ENCODE data around the gene RASA2.

The RASA2 gene

GRCh38 chr3:141537856-141538255 lies 51.0 kb downstream of the RASA2 start:
- DNase-seq (ENCODE audit: low read depth), result no peak

- no peak for DNase-seq (ENCODE audit: low read depth)
Observed at GRCh38 chr3:141538568-141539240, 51.9 kb downstream of the RASA2 start.

GRCh38 chr3:141539431-141540187 lies 52.8 kb downstream of the RASA2 start:
- no peak for DNase-seq (ENCODE audit: low read depth)

- DNase-seq (ENCODE audit: low read depth), result no peak
Observed at GRCh38 chr3:141540531-141540930, 53.7 kb downstream of the RASA2 start.

- no peak for DNase-seq (ENCODE audit: low read depth)
Observed at GRCh38 chr3:141542202-141542969, 55.6 kb downstream of the RASA2 start.

GRCh38 chr3:141542989-141543388 lies 56.2 kb downstream of the RASA2 start:
- DNase-seq (ENCODE audit: low read depth), result no peak

GRCh38 chr3:141544697-141545096 lies 57.9 kb downstream of the RASA2 start:
- no peak for DNase-seq (ENCODE audit: low read depth)

- DNase-seq (ENCODE audit: low read depth), result no peak
Observed at GRCh38 chr3:141546081-141546480, 59.3 kb downstream of the RASA2 start.

GRCh38 chr3:141546586-141546985 lies 59.8 kb downstream of the RASA2 start:
- DNase-seq (ENCODE audit: low read depth), result no peak

- no peak for DNase-seq (ENCODE audit: low read depth)
Observed at GRCh38 chr3:141547791-141548190, 61.0 kb downstream of the RASA2 start.

GRCh38 chr3:141550926-141551665 lies 64.3 kb downstream of the RASA2 start:
- no peak for DNase-seq (ENCODE audit: low read depth)

- DNase-seq (ENCODE audit: low read depth), result no peak
Observed at GRCh38 chr3:141552440-141552991, 65.7 kb downstream of the RASA2 start.

GRCh38 chr3:141553055-141553454 lies 66.2 kb downstream of the RASA2 start:
- DNase-seq (ENCODE audit: low read depth), result no peak

GRCh38 chr3:141556034-141556433 lies 69.2 kb downstream of the RASA2 start:
- no peak for DNase-seq (ENCODE audit: low read depth)

GRCh38 chr3:141557961-141558706 lies 71.3 kb downstream of the RASA2 start:
- no peak for DNase-seq (ENCODE audit: low read depth)

GRCh38 chr3:141561426-141562034 lies 74.7 kb downstream of the RASA2 start:
- DNase-seq (ENCODE audit: low read depth), result no peak

- no peak for DNase-seq (ENCODE audit: low read depth)
Observed at GRCh38 chr3:141564241-141564640, 77.4 kb downstream of the RASA2 start.

GRCh38 chr3:141570068-141570467 lies 83.2 kb downstream of the RASA2 start:
- no peak for DNase-seq (ENCODE audit: low read depth)

- no peak for DNase-seq (ENCODE audit: low read depth)
Observed at GRCh38 chr3:141575879-141576743, 89.3 kb downstream of the RASA2 start.

GRCh38 chr3:141576744-141577052 lies 89.9 kb downstream of the RASA2 start:
- no peak for DNase-seq (ENCODE audit: low read depth)

Measured in stimulated activated CD8-positive, alpha-beta memory T cell treated with anti-CD3 and anti-CD28 coated beads, Interleukin-12 subunit alpha, Interleukin-12 subunit beta, amount 100 ng/mL, for 4 hours (primary cell).